ENCODE results near the gene ATP2B2. TPM values are rescaled to one million over a fixed set of nuclear protein-coding genes. Genes with fewer than 3 reads are reported as not detected.
"Not testable (repeated sequence)": the region's sequence is repeated elsewhere in the genome, so short reads cannot be mapped to it uniquely, and the experiment has no call there.

Gene ATP2B2
- total and polyA plus RNA-seq, 12 donors, result 0.37 to 3.0 (median 1.6) TPM

DNA sequence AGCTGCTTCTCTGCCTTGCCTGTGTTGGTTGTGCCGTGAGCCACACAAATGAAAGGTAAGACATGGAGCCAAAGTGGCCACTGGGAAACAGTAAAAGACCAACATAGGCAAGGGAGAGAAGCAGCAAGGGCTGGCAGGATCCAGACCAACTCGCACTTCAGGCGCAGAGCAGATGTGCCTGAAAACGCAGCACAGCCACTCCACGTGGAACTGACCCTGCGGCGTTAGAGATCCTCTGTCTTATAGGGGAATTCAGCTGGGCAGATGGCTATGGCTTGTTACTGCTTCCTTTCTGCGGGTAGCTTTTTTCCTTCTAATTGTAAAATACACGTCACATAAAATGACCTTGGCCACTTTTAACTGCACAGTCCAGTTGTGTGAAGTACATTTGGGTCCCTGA, 202.3 kb downstream of the ATP2B2 start:
- Histone ChIP-seq H3K36me3 (replicated peaks in 1 of 2) (peaks cover 0 to 81% of the 10 kb centered on the region in 2 donors), H3K4me1 (replicated peaks in 1 of 2) (peaks cover 0 to 6% of the 10 kb centered on the region in 2 donors), H3K4me3 (no peak overlapping the region), H3K9me3 (replicated peaks in 1 of 3) (no peaks in the 10 kb centered on the region), H3K27ac (no peak overlapping the region), H3K27me3 (no peaks in the 10 kb centered on the region)
- DNase-seq, result no peak
- TF ChIP-seq, protein P1, sequence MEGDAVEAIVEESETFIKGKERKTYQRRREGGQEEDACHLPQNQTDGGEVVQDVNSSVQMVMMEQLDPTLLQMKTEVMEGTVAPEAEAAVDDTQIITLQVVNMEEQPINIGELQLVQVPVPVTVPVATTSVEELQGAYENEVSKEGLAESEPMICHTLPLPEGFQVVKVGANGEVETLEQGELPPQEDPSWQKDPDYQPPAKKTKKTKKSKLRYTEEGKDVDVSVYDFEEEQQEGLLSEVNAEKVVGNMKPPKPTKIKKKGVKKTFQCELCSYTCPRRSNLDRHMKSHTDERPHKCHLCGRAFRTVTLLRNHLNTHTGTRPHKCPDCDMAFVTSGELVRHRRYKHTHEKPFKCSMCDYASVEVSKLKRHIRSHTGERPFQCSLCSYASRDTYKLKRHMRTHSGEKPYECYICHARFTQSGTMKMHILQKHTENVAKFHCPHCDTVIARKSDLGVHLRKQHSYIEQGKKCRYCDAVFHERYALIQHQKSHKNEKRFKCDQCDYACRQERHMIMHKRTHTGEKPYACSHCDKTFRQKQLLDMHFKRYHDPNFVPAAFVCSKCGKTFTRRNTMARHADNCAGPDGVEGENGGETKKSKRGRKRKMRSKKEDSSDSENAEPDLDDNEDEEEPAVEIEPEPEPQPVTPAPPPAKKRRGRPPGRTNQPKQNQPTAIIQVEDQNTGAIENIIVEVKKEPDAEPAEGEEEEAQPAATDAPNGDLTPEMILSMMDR (IDR thresholded peaks at IDR 0.05), result no peak
- no peak for TF ChIP-seq POLR2A (IDR thresholded peaks at IDR 0.05)
- 68 to 78% (median 75%) methylated on average over 9 of the region's 9 CpGs for WGBS, 4 donors
- intact Hi-C loops (cut with DNase I), result no loop called here

DNA sequence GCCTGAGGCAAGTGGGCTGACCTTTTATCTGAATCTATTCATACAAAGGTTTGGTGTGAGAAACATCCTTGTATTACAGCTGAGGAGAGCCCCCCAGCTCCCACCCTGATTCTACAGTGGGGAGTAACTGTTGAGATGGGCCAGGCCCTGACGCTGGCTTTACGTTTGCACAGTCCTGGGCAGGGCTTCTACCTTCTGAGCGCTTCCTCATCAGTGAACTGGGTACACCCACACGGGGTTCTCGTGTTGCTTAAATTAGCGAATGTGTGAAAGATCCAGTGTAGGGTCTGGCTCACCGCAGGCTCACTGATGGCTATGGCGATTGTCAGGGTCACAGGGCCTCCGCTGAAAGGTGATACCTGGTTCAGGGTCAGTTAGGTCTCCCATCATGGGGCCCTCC, 205.3 kb downstream of the ATP2B2 start:
- TF ChIP-seq POLR2A (IDR thresholded peaks at IDR 0.05), result no peak
- TF ChIP-seq, protein P1 (IDR thresholded peaks at IDR 0.05), result no peak
- WGBS, 4 donors, result 85 to 91% (median 86%) methylated on average over 9 of the region's 9 CpGs
- intact Hi-C loops (cut with DNase I), result no loop called here
- Histone ChIP-seq H3K4me1 (replicated peaks in 1 of 2) (peaks cover 0 to 6% of the 10 kb centered on the region in 2 donors), H3K27ac (no peak overlapping the region), H3K9me3 (replicated peaks in 1 of 3) (no peaks in the 10 kb centered on the region), H3K27me3 (no peaks in the 10 kb centered on the region), H3K4me3 (no peak overlapping the region), H3K36me3 (replicated peaks in 1 of 2) (peaks cover 0 to 57% of the 10 kb centered on the region in 2 donors)
- no peak for DNase-seq

DNA sequence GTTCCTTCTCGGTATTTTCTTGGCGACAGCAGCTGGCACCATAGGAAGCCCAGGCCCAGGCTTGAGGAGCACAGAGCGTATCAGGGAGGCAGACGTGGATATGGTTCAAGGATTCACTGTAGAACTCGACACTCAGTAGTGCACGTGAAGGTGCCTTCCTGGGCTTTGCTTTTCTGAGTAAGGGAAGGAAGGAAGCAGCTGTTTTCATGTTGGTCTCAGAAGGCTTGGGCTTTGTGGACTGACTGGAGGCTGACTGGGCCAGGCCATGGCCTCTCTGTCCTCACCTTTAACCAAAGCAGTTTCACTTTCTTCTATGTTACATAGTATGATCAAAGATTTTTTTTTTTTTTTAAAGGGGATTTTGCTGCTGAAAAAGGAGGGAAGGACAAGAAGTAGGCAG, 205.7 kb downstream of the ATP2B2 start:
- Histone ChIP-seq H3K27ac (no peak overlapping the region), H3K36me3 (replicated peaks in 1 of 2) (peaks cover 0 to 53% of the 10 kb centered on the region in 2 donors), H3K4me1 (replicated peaks in 1 of 2) (peaks cover 0 to 6% of the 10 kb centered on the region in 2 donors), H3K4me3 (no peak overlapping the region), H3K27me3 (no peaks in the 10 kb centered on the region), H3K9me3 (replicated peaks in 1 of 3) (no peaks in the 10 kb centered on the region)
- no peak for DNase-seq
- WGBS, 4 donors, result 74 to 81% (median 75%) methylated on average over 6 of the region's 6 CpGs
- intact Hi-C loops (cut with DNase I), result no loop called here
- TF ChIP-seq, protein P1 (IDR thresholded peaks at IDR 0.05), result no peak
- no peak for TF ChIP-seq POLR2A (IDR thresholded peaks at IDR 0.05)

DNA sequence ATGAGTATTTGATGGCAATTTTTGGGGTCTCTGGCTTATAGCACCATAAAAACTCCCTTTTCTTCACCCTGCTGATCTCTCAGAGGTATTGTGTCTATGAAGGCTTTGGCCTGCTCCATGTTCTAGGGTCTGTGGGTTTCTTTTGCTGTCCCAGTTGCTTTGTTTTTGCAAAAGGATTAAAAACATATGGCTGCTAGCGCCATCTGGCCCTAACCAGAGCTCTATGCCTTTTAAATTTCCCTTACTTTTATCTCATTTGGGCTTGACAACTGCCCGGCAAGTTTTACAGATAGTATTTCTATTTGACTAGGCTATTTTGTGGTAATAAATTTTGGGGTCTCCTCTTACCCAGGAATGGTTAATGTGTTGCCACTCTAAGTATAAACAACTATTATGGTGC, 206.2 kb downstream of the ATP2B2 start:
- H3K4me3 ChIP-seq, result no peak overlapping the region
- H3K36me3 ChIP-seq (replicated peaks in 1 of 2), result peaks cover 0 to 48% of the 10 kb centered on the region in 2 donors
- DNase-seq, result no peak
- intact Hi-C loops (cut with DNase I), result no loop called here
- no peaks in the 10 kb centered on the region for H3K27me3 ChIP-seq
- peaks cover 0 to 6% of the 10 kb centered on the region in 2 donors for H3K4me1 ChIP-seq (replicated peaks in 1 of 2)
- no peaks in the 10 kb centered on the region for H3K9me3 ChIP-seq (replicated peaks in 1 of 3)
- WGBS, 4 donors, result 89 to 96% (median 95%) methylated on average over 2 of the region's 2 CpGs
- H3K27ac ChIP-seq, result no peak overlapping the region
- TF ChIP-seq, protein P1 (IDR thresholded peaks at IDR 0.05), result no peak
- TF ChIP-seq POLR2A (IDR thresholded peaks at IDR 0.05), result no peak

DNA sequence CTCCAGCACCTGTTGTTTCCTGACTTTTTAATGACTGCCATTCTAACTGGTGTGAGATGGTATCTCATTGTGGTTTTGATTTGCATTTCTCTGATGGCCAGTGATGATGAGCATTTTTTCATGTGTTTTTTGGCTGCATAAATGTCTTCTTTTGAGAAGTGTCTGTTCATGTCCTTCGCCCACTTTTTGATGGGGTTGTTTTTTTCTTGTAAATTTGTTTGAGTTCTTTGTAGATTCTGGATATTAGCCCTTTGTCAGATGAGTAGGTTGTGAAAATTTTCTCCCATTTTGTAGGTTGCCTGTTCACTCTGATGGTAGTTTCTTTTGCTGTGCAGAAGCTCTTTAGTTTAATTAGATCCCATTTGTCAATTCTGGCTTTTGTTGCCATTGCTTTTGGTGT, 207.3 kb downstream of the ATP2B2 start:
- H3K4me3 ChIP-seq; H3K27ac ChIP-seq; intact Hi-C loops (cut with DNase I); H3K4me1 ChIP-seq (replicated peaks in 1 of 2); DNase-seq; H3K27me3 ChIP-seq; H3K9me3 ChIP-seq (replicated peaks in 1 of 3): not testable (repeated sequence)
- WGBS, 4 donors, result no CpG with 5 or more reads among the region's 1 CpG
- peaks cover 0 to 37% of the 10 kb centered on the region in 2 donors for H3K36me3 ChIP-seq (replicated peaks in 1 of 2)
